HepG2 (cell line): Measurements from ENCODE around the gene PCSK6. TPM values are rescaled to one million over a fixed set of nuclear protein-coding genes. Genes with fewer than 3 reads are reported as not detected.
A peak's percentile ranks its signal among the peaks of the same experiment; 100 is the strongest.

Source experiments
- ATAC-seq: fragments of 200-7000 bp; cut with Tn5 transposase; 3 replicates; pipeline ENCODE4 v1.9.1; 2020; ENCODE audit warnings: mild to moderate bottlenecking, moderate library complexity
- BruUV-seq: library from RNA; stranded (reverse); fragments of 400-500 nt; replicated peaks from 2 replicates; lab custom pipeline; 2021; lab: Mats Ljungman, UMichigan
- CTCF ChIA-PET: fragments of 300-600 bp; formaldehyde crosslinking; extraction: SDS; loops from one replicate; lab custom pipeline; 2021; ENCODE audit warnings: low total read pairs, inconsistent platforms, low intra/inter-chr PET ratio; lab: Yijun Ruan, JAX
- POLR2A ChIA-PET: fragments of 350-600 bp; sonication (Branson Sonifier 250); formaldehyde crosslinking; loops from one replicate; lab custom pipeline; 2020; ENCODE audit warnings: antibody characterized with exemption, inconsistent platforms; lab: Yijun Ruan, JAX
- DNase-seq: peaks from one replicate; pipeline ENCODE4 v3.0.0-alpha.2; 2015; ENCODE audit warnings: low spot score
- FAIRE-seq: peaks from 3 replicates; lab custom pipeline; 2011; peaks lifted over from hg19 to GRCh38; lab: Jason Lieb, UNC
- H2AFZ ChIP-seq: one replicate; pipeline ENCODE4 v1.6.1; 2011; ENCODE audit warnings: low read length, inconsistent platforms
- H3K27ac ChIP-seq: fragments of 300-600 bp; 3 replicates; pipeline ENCODE4 v1.8.0; 2011; ENCODE audit warnings: mixed run types, mild to moderate bottlenecking, mixed read lengths, low read length, inconsistent platforms; ENCODE audit not compliant: insufficient read depth; ENCODE audit errors: extremely low read length
- H3K27me3 ChIP-seq, 2 experiments: fragments of 200-600 bp in 1 of 2; 2 replicates in 1 of 2; 3 replicates in 1 of 2; pipeline versions ENCODE4 v1.6.0 to v1.8.0; 2011; ENCODE audit warnings: low read length in 2 of 2, mild to moderate bottlenecking in 2 of 2, moderate library complexity in 2 of 2, inconsistent platforms in 1 of 2; ENCODE audit not compliant: insufficient read depth in 2 of 2, control insufficient read depth in 1 of 2
- H3K36me3 ChIP-seq, 2 experiments: fragments of 200-600 bp in 1 of 2; replicated peaks in 1 of 2; 2 replicates in 1 of 2; 3 replicates in 1 of 2; pipeline versions ENCODE4 v1.5.1 to v1.8.0; 2011; ENCODE audit warnings: low read length in 2 of 2, inconsistent platforms in 1 of 2; ENCODE audit not compliant: insufficient read depth in 2 of 2, control insufficient read depth in 1 of 2
- H3K4me1 ChIP-seq: 2 replicates; pipeline ENCODE4 v1.5.1; 2012; ENCODE audit warnings: low read length, inconsistent platforms; ENCODE audit not compliant: insufficient read depth
- H3K4me2 ChIP-seq: 2 replicates; pipeline ENCODE4 v1.6.0; 2011; ENCODE audit warnings: low read depth, low read length, inconsistent platforms
- H3K4me3 ChIP-seq, 3 experiments: fragments of 200-600 bp in 1 of 3; sonication (generic), shearing (Covaris generic) in 1 of 3; replicated peaks in 1 of 3; 2 replicates each; pipeline ENCODE4 v1.5.1; 2011 to 2016; ENCODE audit warnings: low read length in 3 of 3, inconsistent platforms in 2 of 3, low read depth in 2 of 3, mild to moderate bottlenecking in 2 of 3, control low read depth in 1 of 3, mixed read lengths in 1 of 3; ENCODE audit not compliant: insufficient read depth in 1 of 3
- H3K79me2 ChIP-seq: one replicate; pipeline ENCODE4 v1.6.1; 2011; ENCODE audit warnings: low read length, inconsistent platforms; ENCODE audit not compliant: insufficient read depth
- H3K9ac ChIP-seq: 2 replicates; pipeline ENCODE4 v1.6.0; 2011; ENCODE audit warnings: mild to moderate bottlenecking, low read depth, low read length, inconsistent platforms; ENCODE audit not compliant: insufficient read depth
- H3K9me3 ChIP-seq: 2 replicates; pipeline ENCODE4 v1.5.1; 2012; ENCODE audit warnings: mild to moderate bottlenecking, low read length
- H4K20me1 ChIP-seq: 2 replicates; pipeline ENCODE4 v1.6.0; 2011; ENCODE audit warnings: inconsistent platforms, mild to moderate bottlenecking, low read length, moderate library complexity; ENCODE audit not compliant: insufficient read depth
- EP300 ChIP-seq, 3 experiments: sonication (generic) in 1 of 3; formaldehyde crosslinking in 1 of 3; IDR thresholded peaks; 2 replicates each; pipeline versions ENCODE4 v1.5.1 to v1.6.1; 2011 to 2020; ENCODE audit warnings: low read depth in 2 of 3, low read length in 2 of 3, borderline replicate concordance in 1 of 3, improper control_type of control experiment in 1 of 3, mild to moderate bottlenecking in 1 of 3, missing genetic modification reagents in 1 of 3, moderate library complexity in 1 of 3
- ZNF687 ChIP-seq: sonication (generic); formaldehyde crosslinking; IDR thresholded peaks from 2 replicates; pipeline ENCODE4 v1.5.1; 2020; ENCODE audit warnings: mild to moderate bottlenecking, missing genetic modification reagents, moderate library complexity
- WGBS: methylation state at CpG from one replicate; pipeline ENCODE4 v1.1.6; 2017; ENCODE audit warnings: low lambda C conversion rate; 5-methylcytosine and 5-hydroxymethylcytosine counted together
- in situ Hi-C: cut with HindIII; loops from 2 replicates; pipeline ENCODE4 v1.10.0; 2017; ENCODE audit warnings: low pct_unique_long_range_greater_than_20kb; ENCODE audit not compliant: extremely low pct_ligation_motif_present
- intact Hi-C: fragments of 100-400 bp; cut with micrococcal nuclease; formaldehyde crosslinking; loops from one replicate; pipeline ENCODE4 v1.10.0; 2022; ENCODE audit not compliant: unreplicated experiment
- polyA plus RNA-seq, 8 experiments: library from polyadenylated mRNA; depleted of rRNA in 3 of 8; stranded (reverse) in 7 of 8; unstranded in 1 of 8; fragments of >200 nt; fragmentation: Illumina TruSeq in 4 of 8; extraction: Trizol in 4 of 8; gene quantifications; 2 replicates each; pipeline versions ENCODE4 v1.2.1 to v1.2.3, GENCODE V29; 2011 to 2016; ENCODE audit warnings: low read depth in 4 of 8, missing spikeins in 1 of 8, mixed read lengths in 1 of 8; ENCODE audit not compliant: insufficient read depth in 1 of 8
- total RNA-seq, 5 experiments: library from RNA; depleted of rRNA; stranded (reverse); fragments of >200 nt; fragmentation: Illumina TruSeq; extraction: Trizol; gene quantifications; 2 replicates each; pipeline ENCODE4 v1.2.3, GENCODE V29; 2016; ENCODE audit warnings: low read depth in 1 of 5

PCSK6 gene
- total and polyA plus RNA-seq, 2 of the 13 experiments (the other 11 are each of a cell fraction or from before 2014, with no cell fraction given): 56.5 to 155 TPM

- no peaks in the 10 kb centered on the region for H4K20me1 ChIP-seq
- no TSS peak for BruUV-seq
- H2AFZ ChIP-seq: no peak overlapping the region
- ChIA-PET POLR2A (no interaction called here), CTCF (no interaction called here)
- 98% methylated on average over 14 of the region's 21 CpGs for WGBS
- no peak for DNase-seq
- H3K27me3 ChIP-seq: no peaks in the 10 kb centered on the region
- H3K4me2 ChIP-seq: no peak overlapping the region
- peak overlapping the region; percentile 19 for H3K27ac ChIP-seq
- intact Hi-C loops: no loop called here
- peaks cover 20 to 72% of the 10 kb centered on the region in 2 experiments for H3K36me3 ChIP-seq
- no peak for ATAC-seq
- no peak overlapping the region for H3K9ac ChIP-seq
- H3K4me1 ChIP-seq: peaks cover 26% of the 10 kb centered on the region
- no peaks in the 10 kb centered on the region for H3K79me2 ChIP-seq
- TF ChIP-seq EP300 (IDR thresholded peaks at IDR 0.05; ENCODE audit: low read depth in 2 of 2, low read length in 2 of 2) (no peak), EP300 (CRISPR knock-in tag; IDR thresholded peaks at IDR 0.05; ENCODE audit: borderline replicate concordance) (no peak), ZNF687 (CRISPR knock-in tag) (peak; percentile 25)
- no peak for FAIRE-seq
- no peak overlapping the region for H3K4me3 ChIP-seq
- in situ Hi-C loops: no loop called here
- no peaks in the 10 kb centered on the region for H3K9me3 ChIP-seq
These were observed 165.5 kb downstream of the PCSK6 start for GRCh38 chr15:101323793-101324523.
